GM21390 (cell line): ENCODE results near the gene MACROD2.

Experiments used
- ATAC-seq: cut with Tn5 transposase; IDR thresholded peaks from one replicate; pipeline ENCODE4 v1.9.1; 2021; ENCODE audit not compliant: unreplicated experiment

The MACROD2 gene

DNA sequence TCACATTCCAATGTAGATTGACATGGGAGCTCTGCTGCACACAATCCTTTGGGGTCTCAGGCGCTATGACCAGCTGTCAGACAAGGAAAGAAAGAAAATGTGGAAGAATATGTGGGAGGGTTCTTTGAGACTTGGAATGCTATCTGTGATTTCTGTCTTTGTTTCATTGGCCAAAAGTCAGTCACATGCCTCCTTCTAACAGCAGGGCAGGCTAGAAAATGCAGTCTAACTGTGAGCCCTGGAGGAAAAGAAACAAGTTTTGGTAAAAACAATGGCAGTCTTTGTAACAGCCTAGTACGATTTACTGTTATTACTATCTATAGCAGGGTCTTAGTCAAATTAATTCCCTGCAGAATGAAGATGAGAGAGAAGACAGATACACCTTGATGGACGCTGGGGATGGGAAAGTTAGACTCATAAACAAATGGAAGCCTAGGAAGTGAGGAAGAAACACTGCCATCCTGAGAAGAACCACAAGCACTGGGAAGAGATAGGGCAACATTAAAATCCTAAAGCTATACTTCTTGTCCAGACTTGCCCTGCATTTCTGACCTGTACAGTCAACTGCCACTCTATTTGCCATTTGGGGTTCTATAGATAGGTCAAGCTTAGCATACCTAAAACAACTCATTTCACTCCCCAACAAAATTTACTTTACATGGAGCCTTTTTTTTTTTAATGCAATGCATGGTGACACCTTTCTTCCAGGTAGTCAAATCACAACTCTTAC lies 1744.9 kb downstream of the MACROD2 start:
- no peak for ATAC-seq

DNA sequence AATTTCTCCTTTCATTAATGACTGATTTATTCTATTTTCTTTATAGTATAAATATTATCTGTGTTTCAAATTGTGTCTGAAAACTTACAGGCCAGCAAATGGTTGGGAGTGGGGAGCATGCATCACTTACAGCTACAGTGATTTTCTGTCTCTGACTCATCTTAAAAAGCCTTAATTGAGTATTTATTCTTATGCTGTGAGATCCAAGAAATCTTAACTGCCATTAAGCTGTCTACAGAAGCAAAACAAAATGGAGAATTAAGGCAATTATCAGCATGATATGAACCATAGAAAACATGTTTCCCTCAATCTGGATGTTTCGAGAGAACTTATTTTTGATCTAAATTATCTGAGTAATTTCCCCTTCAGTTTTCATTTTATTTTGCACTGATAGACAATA lies 1746.8 kb downstream of the MACROD2 start:
- ATAC-seq = no peak

GRCh38 chr20:15742627-15743026 lies 1747.3 kb downstream of the MACROD2 start:
- no peak for ATAC-seq

GRCh38 chr20:15756002-15756753 lies 1760.9 kb downstream of the MACROD2 start:
- no peak for ATAC-seq

DNA sequence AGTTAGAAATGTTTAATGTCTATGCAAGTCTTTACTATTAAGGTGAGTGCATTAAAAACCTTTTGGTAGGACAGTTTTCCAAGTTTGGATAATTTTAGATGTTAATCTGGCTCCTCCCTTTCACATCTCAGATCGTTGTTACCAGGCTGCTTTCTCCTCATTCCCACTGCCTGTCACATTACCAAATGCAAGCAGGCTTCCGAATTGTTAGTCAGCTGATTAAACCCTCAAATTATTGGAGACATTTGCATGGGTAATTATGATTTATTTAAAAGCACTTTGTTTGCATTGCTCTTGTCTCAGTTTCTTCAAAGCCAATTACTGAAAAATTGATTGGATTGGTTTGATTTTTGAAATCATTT lies 1761.4 kb downstream of the MACROD2 start:
- ATAC-seq = no peak

DNA sequence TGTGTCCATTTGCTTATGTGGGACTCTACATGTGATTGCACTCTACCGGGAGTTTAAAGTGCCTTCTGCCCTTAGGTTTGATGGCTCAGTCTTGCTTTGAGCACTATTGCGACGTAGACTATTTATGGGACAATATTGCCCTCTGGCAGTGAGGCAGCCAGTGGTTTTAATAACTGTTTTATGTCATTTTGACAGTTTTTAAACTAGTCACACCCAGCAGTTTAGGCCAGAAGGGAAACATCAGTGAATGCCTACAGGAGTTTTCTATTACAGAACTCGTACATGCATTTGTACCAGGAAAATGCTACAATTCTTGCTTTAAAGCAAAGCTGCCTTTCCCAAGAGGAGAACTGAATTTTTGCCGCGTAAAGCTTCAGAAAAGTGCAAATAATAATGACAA lies 1764.3 kb downstream of the MACROD2 start:
- ATAC-seq = no peak

DNA sequence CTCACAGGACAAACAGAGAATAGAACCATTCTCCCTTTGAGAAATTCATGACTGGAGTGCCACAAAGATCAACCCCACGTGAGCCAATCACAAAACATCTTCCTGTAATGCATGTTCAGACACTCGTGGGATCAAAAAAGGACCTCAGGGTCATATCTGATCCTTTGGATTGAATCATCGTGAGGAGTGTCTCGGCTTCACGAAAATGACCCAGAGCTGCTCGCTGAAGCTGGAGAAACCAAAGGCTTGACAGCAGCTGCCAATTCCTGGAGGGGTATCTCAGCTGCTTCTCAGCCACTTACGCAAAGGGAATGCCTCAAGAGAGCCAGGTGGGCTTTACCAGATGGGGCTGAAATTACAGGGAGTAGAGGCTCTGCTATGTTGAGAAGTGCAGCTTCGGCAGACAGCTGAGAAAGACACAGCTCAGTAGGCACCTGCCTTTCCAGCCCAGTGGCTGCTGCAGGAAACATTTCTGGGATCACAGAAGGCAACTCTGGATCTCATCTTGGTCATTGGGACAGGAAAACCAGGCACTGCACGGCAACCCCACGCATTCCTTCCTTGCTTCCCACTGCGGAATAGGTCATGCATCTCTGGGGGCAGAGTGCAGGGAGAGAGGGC lies 1764.8 kb downstream of the MACROD2 start:
- no peak for ATAC-seq

GRCh38 chr20:15763366-15763765 lies 1768.0 kb downstream of the MACROD2 start:
- ATAC-seq = no peak

GRCh38 chr20:15767586-15767985 lies 1772.3 kb downstream of the MACROD2 start:
- ATAC-seq = no peak

GRCh38 chr20:15767999-15768741 lies 1772.9 kb downstream of the MACROD2 start:
- no peak for ATAC-seq

GRCh38 chr20:15772826-15773225 lies 1777.5 kb downstream of the MACROD2 start:
- ATAC-seq = no peak

DNA sequence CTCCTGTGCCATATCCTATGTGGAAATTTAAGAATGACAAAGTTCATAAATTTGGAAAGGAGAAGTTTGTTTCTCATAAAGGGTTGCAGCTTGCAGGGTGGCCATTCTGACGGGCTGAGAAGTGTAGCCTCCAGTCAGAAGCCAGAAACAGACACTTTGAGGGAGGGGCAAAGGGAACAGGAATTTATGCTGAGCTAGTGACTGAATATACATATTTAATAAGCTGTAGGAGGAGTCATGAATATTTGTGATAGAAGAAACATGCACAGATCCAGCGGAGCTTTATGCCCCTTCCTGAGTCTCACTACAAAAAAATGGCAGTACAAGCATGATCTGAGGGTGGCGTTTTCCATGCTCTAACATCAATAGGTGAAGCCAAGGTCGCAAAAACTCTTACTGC lies 1779.6 kb downstream of the MACROD2 start:
- no peak for ATAC-seq

GRCh38 chr20:15776770-15777466 lies 1781.6 kb downstream of the MACROD2 start:
- ATAC-seq = no peak

GRCh38 chr20:15784020-15784419 lies 1788.7 kb downstream of the MACROD2 start:
- no peak for ATAC-seq

- ATAC-seq = no peak
These were observed 1793.8 kb downstream of the MACROD2 start for GRCh38 chr20:15789079-15789478.

DNA sequence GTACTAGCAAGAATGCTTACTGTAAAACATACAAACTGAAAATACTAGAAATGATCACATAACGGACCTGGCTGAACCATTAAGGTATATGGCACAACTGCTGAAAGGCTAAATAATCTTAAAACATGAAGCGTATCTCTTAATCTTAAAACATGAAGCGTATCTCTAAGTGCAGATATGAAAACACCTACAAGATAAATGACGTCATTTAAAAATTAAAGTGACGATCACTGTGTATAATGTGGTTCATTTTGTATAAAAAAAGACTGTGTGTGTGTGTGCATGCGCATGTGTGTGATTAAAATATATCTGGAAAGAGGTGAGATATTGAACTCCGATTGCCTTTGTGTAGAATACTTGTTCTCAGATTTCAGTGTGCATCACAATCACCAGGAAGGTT lies 1797.5 kb downstream of the MACROD2 start:
- no peak for ATAC-seq

GRCh38 chr20:15794409-15794808 lies 1799.1 kb downstream of the MACROD2 start:
- no peak for ATAC-seq

DNA sequence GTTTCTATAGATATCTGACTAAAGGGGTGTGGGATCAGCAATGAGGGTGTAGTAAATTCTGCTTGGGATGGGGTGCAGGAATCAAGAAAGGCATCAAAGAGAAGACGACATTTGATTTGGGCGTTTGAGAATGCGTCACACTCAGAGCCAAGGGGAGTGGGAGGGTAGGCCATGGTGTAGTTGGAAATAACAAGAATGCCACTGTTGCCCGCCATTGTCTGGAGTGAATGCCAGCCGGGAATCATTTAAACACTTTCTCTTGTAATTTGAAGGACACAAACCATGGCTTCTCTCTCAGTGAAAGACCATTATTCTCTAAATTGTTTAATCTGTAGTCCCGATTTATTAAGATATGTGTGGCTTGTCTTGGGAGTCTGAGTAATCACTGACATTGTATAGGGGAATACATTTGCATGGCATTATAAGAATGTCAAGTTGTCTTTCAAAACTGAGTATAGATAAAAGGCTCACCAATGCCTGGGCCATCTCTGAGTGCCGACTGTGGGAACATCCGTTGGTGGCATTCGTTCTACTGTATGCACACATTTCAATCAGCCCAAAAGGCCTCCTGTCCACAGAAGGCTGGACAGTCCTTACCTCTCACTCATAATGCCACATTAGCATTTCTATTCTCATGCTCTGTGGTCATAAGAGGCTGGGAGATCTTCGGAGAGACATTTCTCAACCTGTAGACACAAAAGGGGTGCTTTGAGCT lies 1800.1 kb downstream of the MACROD2 start:
- ATAC-seq = no peak

GRCh38 chr20:15799871-15800270 lies 1804.6 kb downstream of the MACROD2 start:
- ATAC-seq = no peak

- no peak for ATAC-seq
These were observed 1806.7 kb downstream of the MACROD2 start for GRCh38 chr20:15802020-15802419.
